GM19025 (cell line): ENCODE measurements around the gene STX2.
"Not testable (repeated sequence)": the region's sequence is repeated elsewhere in the genome, so short reads cannot be mapped to it uniquely, and the experiment has no call there.

Experiments used
- ATAC-seq: cut with Tn5 transposase; IDR thresholded peaks from one replicate; pipeline ENCODE4 v1.9.1; 2021; ENCODE audit warnings: mild to moderate bottlenecking, low read depth, moderate library complexity; ENCODE audit not compliant: unreplicated experiment

The STX2 gene

DNA sequence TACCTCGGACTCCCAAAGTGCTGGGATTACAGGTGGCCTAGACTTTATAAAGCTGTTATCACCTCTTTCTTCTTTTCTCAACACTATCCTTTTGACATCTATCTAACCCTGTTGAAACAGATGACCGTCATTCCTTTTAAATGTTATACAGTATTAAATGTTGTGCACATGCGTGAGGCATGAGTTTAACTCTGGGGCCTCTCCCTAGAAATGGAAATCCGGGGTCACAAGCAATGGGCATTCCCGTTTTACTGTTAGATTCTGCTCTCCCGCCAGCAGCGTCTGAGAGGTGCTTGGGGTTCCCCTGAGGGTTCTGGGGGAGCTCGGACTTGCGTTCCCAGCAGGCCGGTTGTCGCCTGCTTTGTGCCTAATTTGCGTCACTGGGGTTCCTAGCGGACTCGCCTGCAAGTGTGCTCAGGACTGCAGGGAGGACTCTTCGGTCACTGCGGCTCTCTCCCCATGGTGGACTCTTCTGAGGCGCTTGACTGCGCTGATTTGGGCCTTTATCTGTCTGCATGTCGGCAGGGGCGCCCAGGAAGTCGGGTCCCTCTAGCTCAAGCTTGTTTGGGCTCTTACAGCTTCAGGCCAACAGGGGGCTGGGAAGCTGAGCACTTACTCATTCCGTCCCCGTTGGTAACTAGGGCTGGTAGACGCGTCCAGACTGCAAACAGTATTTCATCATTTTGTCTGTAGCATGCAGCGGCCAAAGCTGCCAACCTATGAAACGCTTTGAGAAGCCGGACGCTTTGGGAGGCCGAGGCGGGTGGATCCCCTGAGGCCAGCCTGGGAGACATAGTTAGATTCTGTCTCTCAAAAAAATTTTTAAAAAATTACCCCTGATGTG, 31.6 kb upstream of the STX2 start:
- ATAC-seq = peak; percentile 42

DNA sequence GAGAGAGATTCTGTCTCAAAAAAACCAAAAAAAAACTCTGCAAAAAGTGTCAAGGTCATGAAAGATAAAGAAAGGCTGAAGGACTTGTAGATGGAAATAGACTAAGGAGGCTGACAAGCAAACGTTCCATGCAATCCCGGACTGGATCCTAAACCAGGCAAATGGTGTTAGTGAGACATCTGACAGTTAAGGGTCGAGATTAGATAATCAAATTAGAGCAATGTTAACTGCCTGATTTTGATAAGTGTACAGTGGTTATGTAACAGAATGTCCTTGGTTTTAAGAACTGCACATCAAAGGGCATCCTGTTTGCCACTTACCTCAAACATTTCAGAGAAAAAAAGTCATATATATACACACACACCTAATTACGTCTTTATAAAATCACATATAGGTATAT, 29.4 kb upstream of the STX2 start:
- no peak for ATAC-seq

DNA sequence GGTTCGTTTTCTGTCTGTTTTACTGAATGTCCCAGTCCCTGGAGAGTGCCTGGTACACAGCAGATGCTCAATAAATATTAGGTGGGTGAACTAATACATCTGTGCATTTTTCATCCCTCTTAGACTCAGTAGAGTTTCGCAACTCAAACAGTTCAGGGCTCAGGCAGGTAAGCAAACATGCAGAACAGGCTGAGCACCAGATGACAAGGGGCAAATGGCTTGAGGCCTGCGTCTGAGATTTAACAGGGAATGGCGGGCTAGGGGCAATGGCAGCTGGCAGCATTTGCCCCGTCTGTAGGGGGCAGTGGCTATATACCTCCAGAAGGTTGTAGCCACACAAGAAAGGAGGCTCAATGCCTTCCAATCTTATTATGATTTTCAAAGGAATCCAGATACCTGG, 24.2 kb upstream of the STX2 start:
- ATAC-seq = no peak

DNA sequence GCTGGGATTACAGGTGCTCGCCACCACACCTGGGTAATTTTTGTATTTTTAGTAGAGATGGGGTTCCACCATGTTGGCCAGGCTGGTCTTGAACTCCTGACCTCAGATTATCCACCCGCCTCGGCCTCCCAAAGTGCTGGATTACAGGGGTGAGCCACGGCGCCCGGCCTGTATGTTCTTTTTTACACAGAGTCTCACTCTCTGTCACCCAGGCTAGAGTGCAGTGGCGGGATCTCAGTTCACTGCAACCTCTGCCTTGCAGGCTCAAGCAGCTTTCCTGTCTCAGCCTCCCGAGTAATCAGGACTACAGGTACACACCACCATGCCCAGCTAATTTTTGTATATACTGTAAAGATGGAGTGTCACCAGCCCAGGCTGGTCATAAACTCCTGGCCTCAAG, 23.7 kb upstream of the STX2 start:
- not testable (repeated sequence) for ATAC-seq

DNA sequence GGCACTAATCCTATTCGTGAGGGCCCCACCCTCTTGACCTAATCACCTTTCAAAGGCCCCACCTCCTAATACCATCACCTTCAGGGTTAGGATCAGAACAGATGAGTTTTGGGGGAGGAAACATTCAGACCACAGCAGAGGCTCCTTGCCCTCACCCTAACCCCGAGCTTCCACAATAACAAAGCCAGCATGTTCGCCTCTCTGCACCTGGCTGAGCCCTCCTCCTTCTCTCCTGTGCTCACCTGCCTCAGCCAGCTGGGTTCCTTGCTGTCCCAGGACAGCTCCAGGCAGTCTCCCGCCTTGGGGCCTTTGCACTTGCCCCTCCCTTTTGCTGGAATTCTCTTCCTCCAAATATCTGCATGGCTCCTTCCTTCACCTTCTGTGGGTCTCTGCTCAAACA, 23.1 kb upstream of the STX2 start:
- no peak for ATAC-seq

DNA sequence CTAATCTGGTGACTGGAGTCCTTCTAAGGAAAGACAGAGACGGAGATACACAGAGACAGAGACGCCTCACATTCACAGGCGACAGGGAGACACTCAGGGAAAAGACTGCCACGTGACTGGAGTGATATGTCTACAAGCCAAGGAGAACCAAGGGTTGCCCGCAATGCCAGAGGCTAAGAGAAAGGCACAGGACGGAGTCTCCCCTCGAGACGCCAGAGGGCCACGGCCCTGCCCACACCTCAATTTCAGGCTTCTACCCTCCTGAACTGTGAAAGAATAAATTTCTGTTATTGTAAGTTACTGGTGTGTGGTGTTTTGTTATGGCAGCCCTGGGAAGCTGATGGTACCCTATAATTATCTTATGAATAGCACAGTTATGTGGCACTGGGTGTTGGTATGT, 21.3 kb upstream of the STX2 start:
- no peak for ATAC-seq

DNA sequence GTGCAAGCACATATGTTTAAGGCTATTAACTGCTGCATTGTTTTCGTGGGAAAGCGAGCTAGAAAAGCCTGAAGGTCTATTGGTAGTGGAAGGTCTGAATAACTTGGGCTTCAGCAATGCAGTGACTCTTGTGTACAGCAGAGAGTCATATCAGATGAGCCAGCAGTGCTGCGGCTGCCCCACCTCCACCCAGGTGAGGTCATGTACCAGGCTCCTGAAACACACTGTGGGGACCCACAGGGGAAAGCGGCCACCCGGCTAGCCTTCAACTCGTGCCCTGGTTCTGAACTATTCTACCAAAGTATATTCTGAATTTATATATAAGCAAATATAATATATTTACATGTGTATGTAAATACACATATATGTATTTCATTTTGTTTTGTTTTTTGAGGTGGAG, 20.1 kb upstream of the STX2 start:
- ATAC-seq = no peak

DNA sequence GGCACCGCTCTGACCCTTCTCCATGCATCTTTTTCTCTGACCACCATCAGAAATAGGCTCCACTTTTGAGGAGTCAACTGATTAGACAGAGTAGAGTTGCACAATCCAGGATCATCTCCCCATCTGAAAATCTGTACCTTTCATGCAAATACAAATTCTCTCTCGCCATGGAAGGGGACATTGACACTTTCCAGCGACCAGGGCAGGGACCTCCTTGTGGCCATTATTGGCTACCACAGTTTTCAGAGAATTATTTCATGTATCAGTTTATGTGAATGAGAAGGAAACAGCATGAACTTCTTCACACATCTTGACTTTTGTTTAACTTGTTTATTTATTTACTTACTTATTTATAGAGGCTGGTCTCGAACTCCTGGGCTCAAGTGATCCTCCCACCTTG, 19.0 kb upstream of the STX2 start:
- no peak for ATAC-seq

DNA sequence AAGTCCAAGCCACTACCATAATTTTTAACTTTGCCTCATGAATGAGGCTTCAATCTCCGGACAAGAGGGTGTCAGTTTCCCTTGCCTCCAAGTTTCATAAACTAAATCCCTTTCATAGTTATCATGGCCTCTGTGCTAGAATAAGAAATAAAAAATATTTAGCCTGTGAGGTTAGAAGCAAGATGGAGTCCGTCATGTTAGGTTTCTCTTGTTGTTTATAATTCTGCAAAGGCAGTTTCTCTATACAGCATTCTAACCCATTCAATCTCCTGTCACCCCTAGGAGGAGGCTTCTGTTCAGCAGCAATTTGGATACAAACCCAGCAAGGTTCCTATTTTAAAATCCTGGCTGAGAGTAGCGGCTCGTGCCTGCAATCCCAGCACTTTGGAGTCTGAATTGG, 17.0 kb upstream of the STX2 start:
- no peak for ATAC-seq

DNA sequence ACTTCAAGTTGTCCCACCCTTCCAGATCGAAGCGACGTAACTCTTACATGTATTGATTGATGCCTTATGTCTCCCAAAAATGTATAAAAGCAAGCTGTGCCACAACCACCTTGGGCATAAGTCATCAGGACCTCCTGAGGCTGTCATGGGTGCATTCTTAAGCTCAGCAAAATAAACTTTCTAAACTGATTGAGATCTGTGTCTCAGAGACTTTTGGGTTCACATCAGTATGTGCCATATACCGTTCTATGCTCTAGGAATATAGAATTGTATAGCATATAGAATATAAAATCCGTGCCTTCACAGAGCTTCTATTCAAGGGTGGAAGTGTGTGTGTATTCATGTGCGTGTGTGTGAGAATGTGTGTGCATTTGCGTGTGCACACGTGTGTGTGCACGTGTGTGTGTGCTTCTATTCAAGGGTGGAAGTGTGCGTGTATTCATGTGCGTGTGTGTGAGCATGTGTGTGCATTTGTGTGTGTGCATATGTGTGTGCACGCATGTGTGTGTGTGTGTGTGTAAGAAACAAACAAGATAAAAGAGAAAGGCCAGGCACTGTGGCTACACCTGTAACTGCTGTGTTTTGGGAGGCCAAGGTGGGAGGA, 11.5 kb upstream of the STX2 start:
- no peak for ATAC-seq

DNA sequence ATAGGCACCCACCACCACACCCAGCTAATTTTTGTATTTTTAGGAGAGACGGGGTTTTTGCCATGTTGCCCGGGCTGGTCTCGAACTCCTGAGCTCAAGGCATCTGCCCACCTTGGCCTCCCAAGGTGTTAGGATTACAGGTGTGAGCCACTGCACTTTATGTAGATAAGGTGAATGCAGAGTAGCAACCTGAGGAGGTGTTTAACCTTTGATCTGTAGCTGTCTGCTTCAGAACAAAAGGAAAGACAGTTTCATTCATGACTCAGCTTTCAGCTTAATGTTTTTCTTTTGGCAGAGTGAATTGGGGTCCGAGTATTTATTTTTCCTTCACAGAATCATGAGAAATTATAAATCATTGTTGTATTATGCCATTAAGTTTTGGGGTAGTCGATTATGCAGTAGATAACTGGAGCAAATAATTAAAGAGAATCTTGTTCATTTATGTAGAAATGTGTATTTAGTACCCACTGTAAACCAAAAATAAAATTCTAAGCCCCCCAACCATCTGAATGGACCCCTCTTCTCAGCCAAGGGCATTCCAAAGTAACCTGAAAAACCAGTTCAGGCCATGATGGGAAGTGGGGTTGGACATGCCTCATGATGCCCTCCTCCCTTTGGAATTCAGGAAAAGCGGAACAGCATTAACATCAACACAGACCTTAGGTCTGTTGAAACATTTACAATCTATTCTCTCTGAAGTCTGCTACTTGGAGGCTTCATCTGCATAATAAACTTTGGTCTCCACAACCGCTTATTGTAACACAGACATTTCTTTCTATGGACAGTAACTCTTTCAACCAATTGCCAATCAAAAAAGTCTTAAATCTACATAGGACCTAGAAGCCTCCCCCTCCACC, 10.7 kb upstream of the STX2 start:
- ATAC-seq = no peak

DNA sequence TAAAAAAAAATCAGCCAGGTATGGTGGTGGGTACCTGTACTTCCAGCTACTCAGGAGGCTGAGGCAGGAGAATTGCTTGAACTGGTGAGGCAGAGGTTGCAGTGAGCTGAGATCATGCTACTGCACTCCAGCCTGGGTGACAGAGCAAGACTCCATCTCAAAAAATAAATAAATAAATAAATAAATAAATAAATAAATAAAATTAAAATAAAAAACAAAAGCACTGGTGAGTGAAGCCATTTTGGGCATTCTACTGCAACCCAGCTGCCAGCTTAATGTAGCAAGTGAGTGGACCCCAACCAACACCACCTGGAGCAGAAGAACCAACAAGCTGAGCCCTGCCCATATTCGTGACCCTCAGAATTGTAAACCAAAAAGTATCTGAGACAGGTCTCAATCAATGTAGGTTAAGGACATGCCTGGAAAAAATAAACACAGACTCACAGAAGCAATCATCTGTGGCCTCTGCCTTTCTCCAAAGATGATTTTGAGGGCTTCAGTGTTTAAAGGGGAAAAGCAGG, 9.8 kb upstream of the STX2 start:
- ATAC-seq = not testable (repeated sequence)

DNA sequence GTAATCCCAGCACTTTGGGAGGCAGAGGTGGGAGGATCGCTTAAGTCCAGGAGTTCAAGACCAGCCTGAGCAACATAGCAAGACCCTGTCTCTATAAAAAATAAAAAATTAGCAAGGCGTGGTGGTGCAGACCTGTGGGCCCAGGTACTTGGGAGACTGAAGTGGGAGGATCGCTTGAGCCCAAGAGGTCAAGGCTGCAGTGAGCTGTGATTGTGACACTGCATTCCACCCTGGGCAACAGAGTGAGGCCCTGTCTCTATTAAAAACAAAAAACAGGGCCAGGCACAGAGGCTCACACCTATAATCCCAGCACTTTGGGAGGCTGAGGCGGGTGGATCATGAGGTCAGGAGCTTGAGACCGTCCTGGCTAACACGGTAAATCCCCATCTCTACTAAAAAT, 9.1 kb upstream of the STX2 start:
- ATAC-seq = not testable (repeated sequence)

DNA sequence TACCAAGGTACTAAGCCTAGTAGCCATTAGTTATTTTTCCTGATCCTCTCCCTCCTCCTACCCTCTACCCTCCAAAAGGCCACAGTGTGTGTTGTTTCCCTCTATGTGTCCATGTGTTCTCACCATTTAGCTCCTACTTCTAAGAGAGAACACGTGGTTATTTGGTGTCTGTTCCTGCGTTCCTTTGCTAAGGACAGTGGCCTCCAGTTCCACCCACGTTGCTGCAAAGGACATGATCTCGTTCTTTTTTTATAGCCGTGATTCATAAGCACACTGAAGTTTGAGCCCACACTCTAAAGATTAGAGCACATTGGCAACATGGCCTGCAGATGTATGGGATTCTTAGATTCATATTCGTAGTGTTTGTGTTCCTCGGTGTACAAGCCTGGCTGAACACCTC, 8.1 kb upstream of the STX2 start:
- no peak for ATAC-seq

DNA sequence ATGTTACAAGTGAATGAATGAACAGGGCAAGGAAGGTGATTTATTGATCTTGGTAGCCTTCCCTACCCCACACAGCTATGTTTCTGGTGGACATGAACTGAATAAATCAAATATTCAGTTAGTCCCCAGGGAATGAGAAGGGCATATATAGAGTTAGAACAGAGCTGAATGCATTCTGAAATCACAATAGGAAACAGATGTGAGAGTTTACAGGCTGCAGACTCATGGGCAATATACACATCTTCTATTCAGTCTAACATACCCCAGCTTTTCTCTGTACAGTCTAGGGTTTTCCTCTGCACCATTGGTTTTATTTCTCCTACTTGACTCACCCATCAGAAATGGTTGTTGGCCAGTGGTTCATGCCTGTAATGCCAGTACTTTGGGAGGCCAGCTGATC, 7.3 kb upstream of the STX2 start:
- ATAC-seq = no peak

DNA sequence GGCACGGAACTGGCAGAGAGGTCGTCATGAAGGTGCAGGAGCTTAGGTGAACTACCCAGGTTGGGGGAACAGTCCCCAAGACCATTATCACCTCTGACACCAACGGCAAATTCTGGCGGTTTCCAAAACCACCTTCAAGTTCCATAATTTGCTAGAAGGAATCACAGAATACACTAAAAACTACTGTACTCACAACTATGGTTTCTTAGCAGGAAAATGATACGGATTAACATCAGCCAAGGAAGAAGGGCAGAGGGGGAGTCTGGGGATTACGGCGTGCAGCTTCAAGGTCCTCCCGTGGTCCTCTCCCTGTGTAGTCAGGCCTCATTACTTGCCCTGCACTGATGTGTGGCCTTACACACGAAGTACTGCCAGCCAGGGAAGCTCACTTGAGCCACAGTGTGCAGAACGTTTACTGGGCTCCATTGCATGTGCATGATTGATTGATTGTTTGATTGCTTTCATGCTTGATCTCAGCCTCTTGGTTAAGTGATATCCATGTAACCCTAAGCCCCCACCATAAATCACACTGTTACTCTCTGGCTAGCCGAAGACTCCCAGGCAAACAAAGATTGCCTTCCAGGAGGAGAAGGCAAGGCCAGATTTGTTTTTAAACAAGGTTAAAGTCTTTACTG, 837 bp upstream of the STX2 start:
- no peak for ATAC-seq

DNA sequence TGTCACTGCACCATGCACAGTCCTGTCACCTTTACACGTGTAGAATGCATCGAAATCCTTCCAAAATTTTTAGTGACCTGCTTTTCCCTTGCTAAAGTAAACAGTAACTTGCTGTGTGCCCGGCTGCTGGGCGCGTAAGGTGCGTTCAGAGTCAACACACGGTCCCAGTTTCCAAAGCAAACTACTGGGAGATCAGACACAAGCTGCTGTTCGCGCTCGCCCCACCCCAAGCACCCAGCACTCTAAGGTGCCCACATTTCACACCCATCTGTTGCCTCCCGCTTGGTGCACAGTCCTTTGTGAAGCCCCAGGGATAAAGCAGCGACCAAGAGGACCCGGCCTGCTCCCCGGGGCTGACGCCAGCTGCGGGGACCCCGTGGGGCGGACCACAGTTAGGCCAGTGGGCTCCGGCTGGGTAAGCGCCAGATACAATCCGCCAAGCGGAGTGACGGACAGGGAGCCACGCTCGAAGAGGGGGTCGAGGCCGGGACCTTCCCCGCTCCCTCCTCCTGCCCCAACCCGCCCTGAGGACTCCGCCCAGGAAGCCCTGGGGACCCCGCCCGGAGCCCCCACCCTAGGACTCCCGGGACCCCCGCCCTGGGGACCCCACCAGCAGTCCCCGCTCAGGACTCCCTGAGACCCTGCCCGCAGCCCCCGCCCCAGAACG, 633 bp downstream of the STX2 start:
- peak; percentile 4 for ATAC-seq

DNA sequence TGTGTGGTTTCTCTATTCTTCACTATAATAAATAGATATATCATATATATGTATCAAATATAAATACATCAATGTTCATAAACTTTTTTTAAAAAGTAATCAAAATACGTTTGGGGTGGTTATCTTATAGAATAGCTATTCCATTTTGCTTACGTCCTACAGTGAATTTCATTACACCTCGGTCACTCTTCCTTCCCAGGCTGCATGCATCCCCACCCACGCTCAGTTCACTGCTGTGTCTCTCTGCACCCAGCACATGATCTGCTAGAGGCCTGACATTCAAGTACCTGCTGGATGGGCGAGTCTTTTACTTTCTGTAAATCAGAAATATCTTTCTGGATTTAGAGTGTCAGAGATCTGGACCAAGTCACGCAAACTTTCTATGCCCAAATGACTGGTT, 3.6 kb downstream of the STX2 start:
- no peak for ATAC-seq

DNA sequence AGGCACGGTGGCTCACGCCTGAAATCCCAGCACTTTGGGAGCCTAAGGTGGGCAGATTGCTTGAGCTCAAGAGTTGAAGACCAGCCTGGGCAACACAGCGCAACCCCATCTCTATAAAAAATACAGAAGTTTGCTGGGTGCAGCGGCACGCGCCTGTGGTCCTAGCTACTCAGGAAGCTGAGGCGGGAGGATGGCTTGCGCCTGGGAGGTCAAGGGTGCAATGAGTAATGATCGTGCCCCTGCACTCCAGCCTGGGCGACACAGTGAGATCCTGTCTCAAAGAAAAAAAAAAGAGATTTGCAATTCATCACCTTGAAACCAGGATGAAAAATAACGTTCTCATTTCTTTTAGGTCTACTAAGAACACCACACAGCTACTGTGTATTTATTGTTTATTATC, 4.0 kb downstream of the STX2 start:
- no peak for ATAC-seq

DNA sequence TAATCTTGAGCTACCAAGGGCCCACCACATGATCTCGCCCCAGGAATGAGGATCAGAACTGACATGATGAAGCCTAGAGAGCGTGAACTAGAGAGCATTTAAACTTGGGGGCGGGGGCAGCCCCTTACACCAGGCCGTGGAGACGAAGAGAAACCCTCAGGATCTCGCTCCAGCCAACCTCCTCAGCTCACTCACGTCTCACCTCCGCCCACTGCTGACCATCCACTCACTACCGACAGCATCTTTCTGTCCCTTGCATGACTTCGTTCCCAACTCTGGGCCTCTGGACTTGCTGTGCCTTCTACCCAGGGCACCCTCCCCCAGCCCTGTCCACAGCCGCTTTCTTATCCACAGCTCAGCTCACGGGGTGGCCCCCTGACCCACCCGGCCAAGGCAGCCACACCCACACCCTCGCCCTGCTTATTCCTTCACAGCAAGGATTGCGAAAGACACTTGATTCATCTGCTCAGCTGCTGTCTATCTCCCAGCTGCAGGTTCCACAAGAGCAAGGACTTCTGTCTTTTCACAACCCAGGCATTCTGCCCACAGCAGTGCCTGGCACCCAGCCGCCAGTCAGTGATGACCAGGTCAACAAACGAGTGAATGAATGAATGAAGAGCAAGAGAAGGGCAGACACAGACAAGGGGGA, 6.4 kb downstream of the STX2 start:
- no peak for ATAC-seq
